GM19035 (cell line): ENCODE measurements around the gene EFNB3.

Experiments used
- ATAC-seq: cut with Tn5 transposase; IDR thresholded peaks from one replicate; pipeline ENCODE4 v1.9.1; 2021; ENCODE audit not compliant: unreplicated experiment

EFNB3 gene

GRCh38 chr17:7716901-7717755, 12.1 kb downstream of the EFNB3 start, which contains the start of gene DNAH2:
Gene DNAH2 (plus strand): TSS chr17:7717744. CDS start chr17:7719735, 1,991 bp downstream.
- ATAC-seq = no peak

- no peak for ATAC-seq
These were observed 12.9 kb downstream of the EFNB3 start for GRCh38 chr17:7717756-7718350.

- ATAC-seq = no peak
These were observed 14.7 kb downstream of the EFNB3 start for GRCh38 chr17:7719661-7720060.

GRCh38 chr17:7720125-7720524, 15.1 kb downstream of the EFNB3 start:
- ATAC-seq = no peak

GRCh38 chr17:7721612-7722011, 16.6 kb downstream of the EFNB3 start:
- ATAC-seq = no peak

DNA sequence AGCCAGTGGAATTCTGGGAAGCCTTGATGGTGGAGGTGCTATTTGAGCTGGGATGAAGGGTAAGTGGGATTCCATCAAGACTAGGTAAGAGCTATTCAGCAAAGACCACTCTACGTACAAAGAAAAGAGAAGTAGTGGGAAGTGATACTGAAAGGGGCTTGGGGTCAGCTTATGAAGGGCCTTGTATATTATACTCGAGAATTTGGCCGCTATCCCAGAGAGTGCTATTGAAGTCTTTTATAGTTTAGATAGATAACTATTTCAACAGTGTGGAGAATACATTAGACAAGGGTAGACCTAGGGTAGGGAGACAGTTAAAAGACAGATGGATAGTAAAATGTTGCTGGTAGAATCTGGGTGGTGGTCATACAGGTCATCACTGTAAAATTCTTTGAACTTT, 22.9 kb downstream of the EFNB3 start:
- ATAC-seq = no peak

DNA sequence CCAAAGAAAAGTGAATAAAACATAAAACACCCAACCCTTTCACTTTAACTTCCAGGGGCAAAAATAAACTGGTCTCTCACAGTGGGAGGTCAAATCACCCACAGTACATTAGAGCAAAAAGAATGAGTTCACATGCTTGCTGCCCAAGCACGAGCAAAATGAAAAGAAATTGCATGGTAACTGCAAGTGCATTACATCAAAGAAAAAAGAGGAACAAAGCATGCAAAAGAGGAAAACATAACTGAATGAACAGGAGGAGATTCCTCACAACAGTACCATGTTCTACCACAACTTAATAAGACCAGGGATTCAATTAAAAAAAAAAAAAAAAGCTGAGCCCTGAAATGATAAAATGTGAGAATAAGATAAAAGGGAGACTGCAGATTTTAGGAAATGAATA, 24.8 kb downstream of the EFNB3 start:
- ATAC-seq = no peak

DNA sequence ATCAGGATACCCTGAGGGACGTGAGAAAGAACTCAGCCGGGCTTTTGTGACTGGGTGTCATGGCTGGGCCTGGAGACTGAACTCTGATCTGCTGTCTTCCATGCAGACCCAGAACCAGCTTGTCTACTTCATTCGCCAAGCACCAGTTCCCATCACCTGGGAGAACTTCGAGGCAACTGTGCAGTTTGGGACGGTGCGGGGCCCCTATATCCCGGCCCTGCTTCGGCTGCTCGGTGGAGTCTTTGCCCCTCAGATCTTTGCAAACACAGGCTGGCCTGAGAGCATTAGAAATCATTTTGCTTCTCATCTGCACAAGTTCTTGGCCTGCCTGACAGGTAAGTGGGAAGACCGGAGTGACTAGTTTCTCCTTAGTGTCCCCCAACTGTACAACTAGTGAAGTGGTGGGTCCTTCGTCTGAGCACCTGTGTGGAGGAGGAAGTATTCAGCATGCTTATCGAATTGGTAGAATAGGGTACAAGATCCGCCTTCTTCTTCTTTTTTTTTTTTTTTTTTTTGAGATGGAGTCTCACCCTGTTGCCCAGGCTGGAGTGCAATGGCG, 28.1 kb downstream of the EFNB3 start:
- no peak for ATAC-seq

GRCh38 chr17:7737601-7738000, 32.6 kb downstream of the EFNB3 start:
- ATAC-seq = no peak

GRCh38 chr17:7739746-7740145, 34.7 kb downstream of the EFNB3 start:
- ATAC-seq = no peak

GRCh38 chr17:7740481-7741001, 35.5 kb downstream of the EFNB3 start:
- ATAC-seq = no peak

DNA sequence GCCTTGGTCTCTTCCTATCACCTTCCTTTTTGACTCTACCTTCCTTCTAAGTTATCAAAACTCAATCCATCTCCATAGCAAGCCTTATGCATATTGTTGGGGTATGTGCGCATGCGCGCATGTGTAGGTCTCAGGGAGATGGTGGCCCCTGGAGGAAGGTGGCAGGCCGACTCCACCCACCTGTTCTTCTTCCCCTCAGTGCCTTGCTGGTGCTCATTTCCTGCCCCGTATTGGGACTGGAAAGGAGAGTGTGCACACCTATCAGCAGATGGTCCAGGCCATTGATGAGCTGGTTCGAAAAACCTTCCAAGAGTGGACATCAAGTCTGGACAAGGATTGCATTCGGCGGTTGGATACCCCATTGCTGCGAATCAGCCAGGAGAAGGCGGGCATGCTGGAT, 37.7 kb downstream of the EFNB3 start:
- ATAC-seq = no peak

DNA sequence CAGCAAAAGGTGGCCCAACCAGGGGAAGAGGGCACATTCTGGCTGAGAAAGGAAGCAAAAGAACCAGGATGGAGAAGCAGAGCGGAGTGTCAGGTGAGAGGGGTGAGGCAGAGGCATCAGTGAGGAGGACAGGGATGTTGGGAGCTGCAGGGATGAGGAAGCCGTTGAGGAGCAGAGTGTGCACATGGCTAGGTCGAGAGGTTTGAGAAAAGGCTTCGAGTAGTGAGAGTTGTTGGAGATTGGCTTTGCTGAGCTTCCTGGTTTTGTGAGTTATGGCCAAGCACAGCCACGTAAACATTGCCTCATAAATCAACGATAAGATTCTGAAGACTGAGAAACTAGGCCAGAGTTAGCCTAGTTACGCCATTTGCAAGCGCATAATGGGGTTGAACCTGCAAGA, 39.4 kb downstream of the EFNB3 start:
- no peak for ATAC-seq

DNA sequence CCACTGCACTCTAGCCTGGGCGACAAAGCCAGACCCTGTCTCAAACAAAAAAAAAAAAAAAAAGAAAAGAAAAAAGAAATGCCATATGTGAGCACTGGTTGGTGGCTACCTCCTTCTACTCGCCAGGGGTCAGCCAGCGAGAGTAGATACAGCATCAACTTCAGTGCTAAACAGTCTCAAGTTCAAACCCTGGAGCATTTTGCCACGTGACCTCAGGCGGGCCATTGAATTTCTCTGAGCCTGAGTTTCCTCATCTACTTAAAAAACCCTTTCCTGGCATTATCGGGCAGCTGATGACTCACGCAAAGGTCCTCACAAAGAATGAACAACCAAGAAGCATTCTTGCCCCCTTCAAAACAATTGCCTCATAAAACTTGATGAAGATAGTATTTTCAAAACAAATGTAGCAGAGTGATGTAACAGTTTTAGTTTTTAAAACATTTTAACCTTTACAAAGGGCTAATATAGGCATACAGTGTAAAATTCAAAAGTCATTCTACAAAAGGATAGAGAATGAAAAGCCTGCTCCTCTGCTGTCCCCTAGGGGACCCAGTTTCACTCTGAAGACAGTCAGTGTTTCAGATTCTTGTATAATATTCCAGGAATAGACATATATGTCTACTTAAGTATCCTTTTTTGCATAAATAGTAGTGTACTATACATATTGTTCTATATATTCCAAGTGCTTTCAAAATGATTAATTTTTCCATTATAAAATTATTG, 40.9 kb downstream of the EFNB3 start:
- no peak for ATAC-seq

DNA sequence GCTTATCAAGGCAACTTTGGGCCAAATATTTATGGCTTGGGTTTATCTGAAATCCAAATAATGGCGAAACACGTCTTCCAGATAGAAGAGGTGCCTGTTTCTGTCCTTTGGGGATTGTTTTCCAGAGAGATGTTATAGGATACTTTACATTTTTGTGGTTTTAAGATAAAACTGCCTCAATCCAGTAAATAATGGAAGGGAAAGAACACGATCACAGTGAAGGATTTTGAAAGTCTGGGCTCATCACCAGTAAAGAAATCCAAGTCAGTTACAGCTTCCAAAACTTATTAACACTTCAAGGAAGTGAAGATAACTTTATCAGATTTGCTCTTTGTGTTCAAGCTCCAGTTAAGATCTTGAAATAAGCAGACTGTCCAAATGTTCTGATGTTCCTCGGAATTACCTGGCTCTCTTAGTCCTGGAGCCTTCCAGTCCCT, 42.7 kb downstream of the EFNB3 start:
- ATAC-seq = no peak

DNA sequence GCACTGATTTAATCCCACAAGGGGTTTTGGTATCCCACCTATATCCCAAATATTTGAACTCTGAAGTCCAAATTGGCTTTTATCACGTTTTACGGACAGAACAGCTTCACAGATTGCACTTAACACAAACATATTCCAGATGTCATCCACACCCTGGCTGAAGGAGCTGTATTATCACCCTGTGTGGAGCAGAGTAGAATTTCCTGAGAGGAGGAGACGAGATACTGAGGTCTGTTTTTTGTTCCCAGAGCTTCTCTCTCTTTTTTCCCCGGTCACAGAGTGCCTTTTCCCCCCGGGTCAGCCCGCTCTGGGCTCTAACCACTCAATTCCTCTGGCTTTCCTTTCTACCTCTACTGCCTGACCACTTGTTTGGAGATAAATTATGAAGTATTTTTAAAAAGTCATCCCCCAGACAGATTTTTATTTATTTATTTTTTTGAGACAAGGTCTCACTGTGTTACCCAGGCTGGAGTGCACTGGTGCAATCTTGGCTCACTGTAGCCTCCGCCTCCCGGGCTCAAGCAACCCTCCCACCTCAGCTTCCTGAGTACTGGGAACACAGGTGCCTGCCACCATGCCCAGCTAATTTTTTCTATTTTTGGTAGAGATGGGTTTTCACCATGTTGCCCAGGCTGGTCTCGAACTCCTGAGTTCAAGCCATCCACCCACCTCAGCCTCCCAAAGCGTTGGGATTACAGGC, 43.2 kb downstream of the EFNB3 start:
- no peak for ATAC-seq

GRCh38 chr17:7750321-7750821, 45.4 kb downstream of the EFNB3 start:
- ATAC-seq = no peak

DNA sequence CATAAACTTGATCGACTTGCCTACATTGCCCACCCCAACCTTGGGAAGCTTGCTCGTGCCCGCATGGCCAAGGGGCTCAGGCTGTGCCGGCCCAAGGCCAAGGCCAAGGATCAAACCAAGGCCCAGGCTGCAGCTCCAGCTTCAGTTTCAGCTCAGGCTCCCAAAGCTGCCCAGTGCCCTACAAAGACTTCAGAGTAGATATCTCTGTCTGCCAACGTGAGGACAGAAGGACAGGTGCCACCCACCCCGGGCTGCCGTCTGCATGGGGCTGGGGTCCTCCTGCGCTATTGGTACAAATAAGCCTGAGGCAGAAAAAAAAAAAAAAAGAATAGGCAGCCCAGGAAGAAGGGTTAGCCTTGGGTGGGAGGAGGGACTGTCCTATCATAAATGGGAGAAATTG, 49.7 kb downstream of the EFNB3 start:
- no peak for ATAC-seq

- ATAC-seq = no peak
These were observed 50.3 kb downstream of the EFNB3 start for GRCh38 chr17:7755095-7755890.

GRCh38 chr17:7756968-7757367, 52.0 kb downstream of the EFNB3 start:
- no peak for ATAC-seq
